Smooth muscle cell (in vitro differentiated cells): ENCODE data around the gene TDRD9. TPM values are rescaled to one million over a fixed set of nuclear protein-coding genes. Genes with fewer than 3 reads are reported as not detected.

ENCODE experiments used
- DNase-seq: peaks from one replicate; lab custom pipeline; 2025; ENCODE audit not compliant: unreplicated experiment; lab: John Stamatoyannopoulos, UW
- H2AFZ ChIP-seq: fragments of 200-600 bp; sonication (generic); 2 replicates; pipeline ENCODE4 v1.6.0; 2016; ENCODE audit warnings: antibody characterized with exemption, low read depth, mild to moderate bottlenecking
- H3F3A ChIP-seq: fragments of 200-600 bp; sonication (generic); 2 replicates; pipeline ENCODE4 v1.6.0; 2017; ENCODE audit warnings: antibody characterized with exemption, low read depth
- H3K27ac ChIP-seq: fragments of 200-600 bp; sonication (generic); 2 replicates; pipeline ENCODE4 v1.5.1; 2016; ENCODE audit warnings: low read depth, mild to moderate bottlenecking
- H3K27me3 ChIP-seq: fragments of 200-600 bp; sonication (generic); 2 replicates; pipeline ENCODE4 v1.6.1; 2016; ENCODE audit warnings: low read depth, mild to moderate bottlenecking
- H3K36me3 ChIP-seq: fragments of 200-600 bp; sonication (generic); 2 replicates; pipeline ENCODE4 v1.5.1; 2016; ENCODE audit warnings: low read depth
- H3K4me1 ChIP-seq: fragments of 200-600 bp; sonication (generic); 2 replicates; pipeline ENCODE4 v1.5.1; 2016; ENCODE audit warnings: low read depth
- H3K4me2 ChIP-seq: fragments of 200-600 bp; sonication (generic); 2 replicates; pipeline ENCODE4 v1.6.0; 2016; ENCODE audit warnings: mild to moderate bottlenecking
- H3K4me3 ChIP-seq: fragments of 200-600 bp; sonication (generic); 2 replicates; pipeline ENCODE4 v1.5.1; 2016; ENCODE audit warnings: mild to moderate bottlenecking
- H3K79me2 ChIP-seq: fragments of 200-600 bp; sonication (generic); 2 replicates; pipeline ENCODE4 v1.6.0; 2016; ENCODE audit warnings: low read depth, mild to moderate bottlenecking
- H3K9ac ChIP-seq: fragments of 200-600 bp; sonication (generic); 2 replicates; pipeline ENCODE4 v1.6.0; 2016; ENCODE audit warnings: low read depth
- H3K9me3 ChIP-seq: fragments of 200-600 bp; sonication (generic); replicated peaks from 2 replicates; pipeline ENCODE4 v1.5.1; 2016; ENCODE audit warnings: low read depth
- H4K20me1 ChIP-seq: fragments of 200-600 bp; sonication (generic); 2 replicates; pipeline ENCODE4 v1.6.0; 2016; ENCODE audit warnings: low read depth
- WGBS: methylation state at CpG from one replicate; pipeline ENCODE4 v1.1.7; 2016; ENCODE audit warnings: low lambda C conversion rate; 5-methylcytosine and 5-hydroxymethylcytosine counted together
- polyA plus RNA-seq: library from polyadenylated mRNA; unstranded; fragments of >200 nt; fragmentation: Nextera tagmentation; extraction: Ambion mirVana; gene quantifications from 2 replicates; pipeline ENCODE4 v1.2.1, GENCODE V29; 2016
- total RNA-seq: library from RNA; depleted of rRNA; stranded (reverse); fragments of >200 nt; gene quantifications from 2 replicates; pipeline ENCODE4 v1.2.3, GENCODE V29; 2014
- TF ChIP-seq, protein P1 (sequence below): fragments of 200-600 bp; sonication (generic); IDR thresholded peaks from 2 replicates; pipeline ENCODE4 v1.5.1; 2017; ENCODE audit warnings: borderline replicate concordance, mild to moderate bottlenecking, antibody characterized with exemption; ENCODE audit not compliant: insufficient read depth, poor library complexity, severe bottlenecking

The TDRD9 gene, protein sequence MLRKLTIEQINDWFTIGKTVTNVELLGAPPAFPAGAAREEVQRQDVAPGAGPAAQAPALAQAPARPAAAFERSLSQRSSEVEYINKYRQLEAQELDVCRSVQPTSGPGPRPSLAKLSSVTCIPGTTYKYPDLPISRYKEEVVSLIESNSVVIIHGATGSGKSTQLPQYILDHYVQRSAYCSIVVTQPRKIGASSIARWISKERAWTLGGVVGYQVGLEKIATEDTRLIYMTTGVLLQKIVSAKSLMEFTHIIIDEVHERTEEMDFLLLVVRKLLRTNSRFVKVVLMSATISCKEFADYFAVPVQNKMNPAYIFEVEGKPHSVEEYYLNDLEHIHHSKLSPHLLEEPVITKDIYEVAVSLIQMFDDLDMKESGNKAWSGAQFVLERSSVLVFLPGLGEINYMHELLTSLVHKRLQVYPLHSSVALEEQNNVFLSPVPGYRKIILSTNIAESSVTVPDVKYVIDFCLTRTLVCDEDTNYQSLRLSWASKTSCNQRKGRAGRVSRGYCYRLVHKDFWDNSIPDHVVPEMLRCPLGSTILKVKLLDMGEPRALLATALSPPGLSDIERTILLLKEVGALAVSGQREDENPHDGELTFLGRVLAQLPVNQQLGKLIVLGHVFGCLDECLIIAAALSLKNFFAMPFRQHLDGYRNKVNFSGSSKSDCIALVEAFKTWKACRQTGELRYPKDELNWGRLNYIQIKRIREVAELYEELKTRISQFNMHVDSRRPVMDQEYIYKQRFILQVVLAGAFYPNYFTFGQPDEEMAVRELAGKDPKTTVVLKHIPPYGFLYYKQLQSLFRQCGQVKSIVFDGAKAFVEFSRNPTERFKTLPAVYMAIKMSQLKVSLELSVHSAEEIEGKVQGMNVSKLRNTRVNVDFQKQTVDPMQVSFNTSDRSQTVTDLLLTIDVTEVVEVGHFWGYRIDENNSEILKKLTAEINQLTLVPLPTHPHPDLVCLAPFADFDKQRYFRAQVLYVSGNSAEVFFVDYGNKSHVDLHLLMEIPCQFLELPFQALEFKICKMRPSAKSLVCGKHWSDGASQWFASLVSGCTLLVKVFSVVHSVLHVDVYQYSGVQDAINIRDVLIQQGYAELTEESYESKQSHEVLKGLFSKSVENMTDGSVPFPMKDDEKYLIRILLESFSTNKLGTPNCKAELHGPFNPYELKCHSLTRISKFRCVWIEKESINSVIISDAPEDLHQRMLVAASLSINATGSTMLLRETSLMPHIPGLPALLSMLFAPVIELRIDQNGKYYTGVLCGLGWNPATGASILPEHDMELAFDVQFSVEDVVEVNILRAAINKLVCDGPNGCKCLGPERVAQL (N-terminal part only)
- total RNA-seq, result 0.67 and 1.0 TPM in 2 replicates
- polyA plus RNA-seq, result 0.44 TPM in 1 of 2 replicates, not detected in the other

DNA sequence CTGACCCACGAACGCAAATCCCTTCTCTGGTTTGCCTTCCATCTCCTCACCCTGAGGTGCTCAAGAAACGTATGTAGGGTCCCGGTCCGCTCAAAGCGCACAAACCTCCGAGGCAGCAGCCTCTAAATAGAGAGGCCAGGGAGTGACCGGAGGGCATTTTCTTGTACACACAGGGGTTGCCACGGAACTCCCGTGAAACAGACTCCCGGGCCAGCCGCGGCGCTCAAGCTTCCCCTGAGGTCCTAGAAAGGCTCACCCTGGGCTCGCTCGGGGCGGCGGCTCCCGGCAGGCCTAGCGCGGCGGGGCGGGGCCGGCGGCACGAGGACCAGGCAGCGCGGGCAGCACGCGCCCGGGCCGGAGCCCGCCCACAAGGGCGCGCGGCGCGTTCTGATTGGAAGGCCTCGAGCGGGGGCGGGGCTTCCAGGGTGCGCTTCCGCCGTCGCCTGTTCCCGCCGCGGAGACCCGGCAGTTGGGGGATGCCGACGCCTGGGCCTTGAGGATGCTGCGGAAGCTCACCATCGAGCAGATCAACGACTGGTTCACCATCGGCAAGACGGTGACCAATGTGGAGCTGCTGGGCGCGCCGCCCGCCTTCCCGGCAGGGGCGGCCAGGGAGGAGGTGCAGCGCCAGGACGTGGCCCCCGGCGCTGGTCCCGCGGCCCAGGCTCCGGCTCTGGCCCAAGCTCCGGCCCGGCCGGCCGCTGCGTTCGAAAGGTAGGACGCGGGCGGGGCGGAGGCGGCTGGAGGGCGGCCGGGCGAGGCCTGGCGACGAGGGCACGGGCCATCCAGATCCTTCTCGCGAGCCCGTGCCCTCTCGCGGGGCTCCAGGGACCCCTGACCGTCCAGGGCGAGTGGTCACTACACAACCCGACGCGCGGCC, at the start of gene TDRD9:
Gene TDRD9 (plus strand): TSS at position 446 of the 880 bp plus-strand sequence. CDS start 54 bp downstream, at position 500.
- no peaks in the 10 kb centered on the region for H3K4me1 ChIP-seq
- H4K20me1 ChIP-seq, result no peaks in the 10 kb centered on the region
- H3K9ac ChIP-seq, result no peak within 1 kb of the TSS
- no peaks in the 10 kb centered on the region for H3K9me3 ChIP-seq
- 97% methylated on average over 63 of the region's 97 CpGs for WGBS
- no peak for DNase-seq
- H3K4me3 ChIP-seq, result no peak within 1 kb of the TSS
- H3K27me3 ChIP-seq, result no peaks in the 10 kb centered on the region
- no peaks in the 10 kb centered on the region for H3K36me3 ChIP-seq
- TF ChIP-seq, protein P1, sequence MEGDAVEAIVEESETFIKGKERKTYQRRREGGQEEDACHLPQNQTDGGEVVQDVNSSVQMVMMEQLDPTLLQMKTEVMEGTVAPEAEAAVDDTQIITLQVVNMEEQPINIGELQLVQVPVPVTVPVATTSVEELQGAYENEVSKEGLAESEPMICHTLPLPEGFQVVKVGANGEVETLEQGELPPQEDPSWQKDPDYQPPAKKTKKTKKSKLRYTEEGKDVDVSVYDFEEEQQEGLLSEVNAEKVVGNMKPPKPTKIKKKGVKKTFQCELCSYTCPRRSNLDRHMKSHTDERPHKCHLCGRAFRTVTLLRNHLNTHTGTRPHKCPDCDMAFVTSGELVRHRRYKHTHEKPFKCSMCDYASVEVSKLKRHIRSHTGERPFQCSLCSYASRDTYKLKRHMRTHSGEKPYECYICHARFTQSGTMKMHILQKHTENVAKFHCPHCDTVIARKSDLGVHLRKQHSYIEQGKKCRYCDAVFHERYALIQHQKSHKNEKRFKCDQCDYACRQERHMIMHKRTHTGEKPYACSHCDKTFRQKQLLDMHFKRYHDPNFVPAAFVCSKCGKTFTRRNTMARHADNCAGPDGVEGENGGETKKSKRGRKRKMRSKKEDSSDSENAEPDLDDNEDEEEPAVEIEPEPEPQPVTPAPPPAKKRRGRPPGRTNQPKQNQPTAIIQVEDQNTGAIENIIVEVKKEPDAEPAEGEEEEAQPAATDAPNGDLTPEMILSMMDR, result no peak
- no peak within 1 kb of the TSS for H3K27ac ChIP-seq
- H3K79me2 ChIP-seq, result no peaks in the 10 kb centered on the region
- peaks cover 3% of the 10 kb centered on the region for H3F3A ChIP-seq
- H2AFZ ChIP-seq, result no peak within 1 kb of the TSS
- no peak within 1 kb of the TSS for H3K4me2 ChIP-seq

DNA sequence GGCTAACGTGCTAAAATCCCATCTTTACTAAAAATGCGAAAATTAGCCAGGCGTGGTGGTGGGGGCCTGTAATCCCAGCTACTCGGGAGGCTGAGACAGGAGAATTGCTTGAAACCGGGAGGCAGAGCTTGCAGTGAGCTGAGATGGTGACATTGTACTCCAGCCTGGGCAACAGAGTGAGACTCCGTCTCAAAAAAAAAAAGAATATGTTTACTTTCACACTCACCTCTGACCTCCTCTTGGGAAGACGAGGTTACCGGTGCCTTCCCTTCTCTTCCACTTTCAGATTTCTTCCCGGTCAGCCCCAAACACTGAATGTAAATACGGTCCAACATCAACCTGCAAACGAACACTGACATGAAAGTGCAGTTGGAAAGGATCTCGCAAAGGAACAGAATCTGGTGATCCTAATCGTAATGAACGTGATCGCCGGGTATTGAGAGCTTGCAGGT, 49.1 kb upstream of the TDRD9 start:
- H3K4me2 ChIP-seq, result no peak overlapping the region
- no peaks in the 10 kb centered on the region for H3K9me3 ChIP-seq
- TF ChIP-seq, protein P1, result no peak
- DNase-seq, result no peak
- no peak overlapping the region for H3K9ac ChIP-seq
- H3K4me1 ChIP-seq, result peaks cover 5% of the 10 kb centered on the region
- H3F3A ChIP-seq, result no peaks in the 10 kb centered on the region
- no peak overlapping the region for H2AFZ ChIP-seq
- WGBS, result 94% methylated on average over 16 of the region's 16 CpGs
- no peaks in the 10 kb centered on the region for H3K36me3 ChIP-seq
- no peak overlapping the region for H3K4me3 ChIP-seq
- no peaks in the 10 kb centered on the region for H3K79me2 ChIP-seq
- H4K20me1 ChIP-seq, result no peaks in the 10 kb centered on the region
- no peak overlapping the region for H3K27ac ChIP-seq
- no peaks in the 10 kb centered on the region for H3K27me3 ChIP-seq

DNA sequence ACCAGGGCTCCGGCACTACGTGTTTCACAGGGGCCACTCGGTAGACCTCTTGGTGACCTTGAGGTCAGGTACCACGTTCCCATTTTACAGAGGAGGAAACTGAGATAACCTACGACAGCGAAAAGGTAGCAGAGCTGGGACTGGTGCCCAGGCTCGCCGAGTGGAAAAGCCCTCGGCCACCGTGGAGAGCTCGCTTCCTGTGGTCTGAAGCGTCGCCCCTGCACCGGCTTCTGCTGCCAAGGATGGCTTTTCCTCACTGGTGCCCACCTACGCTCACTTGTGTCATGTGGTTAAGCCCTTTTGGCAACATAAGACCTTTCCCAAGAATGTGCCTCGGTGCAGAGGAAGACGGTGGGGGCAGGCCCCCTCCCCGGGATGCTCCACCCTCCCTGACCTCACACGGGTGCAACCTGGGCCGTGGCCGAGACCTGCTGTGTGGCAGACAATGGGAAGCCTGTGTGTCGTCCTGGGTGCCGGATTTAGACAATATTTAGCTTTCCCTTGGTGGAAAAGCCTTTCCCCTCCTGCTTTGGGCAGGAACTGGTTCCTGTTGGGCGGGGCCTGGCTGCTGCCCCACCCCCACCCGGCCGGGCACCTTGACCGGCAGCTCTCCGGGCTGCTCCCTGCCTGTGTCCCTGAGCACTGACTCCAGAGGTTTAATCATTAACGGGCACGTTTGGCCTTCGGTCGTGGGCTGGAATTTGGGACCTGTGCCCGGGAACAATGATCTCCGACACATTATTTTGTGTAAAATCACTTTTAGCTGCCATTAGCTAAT, 48.5 kb upstream of the TDRD9 start:
- H3K27me3 ChIP-seq, result no peaks in the 10 kb centered on the region
- H3K4me2 ChIP-seq, result no peak overlapping the region
- H3K27ac ChIP-seq, result no peak overlapping the region
- WGBS, result 72% methylated on average over 34 of the region's 34 CpGs
- H3K36me3 ChIP-seq, result no peaks in the 10 kb centered on the region
- TF ChIP-seq, protein P1, result no peak
- DNase-seq, result no peak
- no peak overlapping the region for H2AFZ ChIP-seq
- no peak overlapping the region for H3K9ac ChIP-seq
- no peaks in the 10 kb centered on the region for H3K79me2 ChIP-seq
- peaks cover 5% of the 10 kb centered on the region for H3K4me1 ChIP-seq
- H3K9me3 ChIP-seq, result no peaks in the 10 kb centered on the region
- no peak overlapping the region for H3K4me3 ChIP-seq
- no peaks in the 10 kb centered on the region for H3F3A ChIP-seq
- no peaks in the 10 kb centered on the region for H4K20me1 ChIP-seq
